ENCODE data around the gene RPS6KA2. TPM values are rescaled to one million over a fixed set of nuclear protein-coding genes. Genes with fewer than 3 reads are reported as not detected.
"Not testable (repeated sequence)": the region's sequence is repeated elsewhere in the genome, so short reads cannot be mapped to it uniquely, and the experiment has no call there.

Gene RPS6KA2
- total RNA-seq, 3 donors from 2014 or later (not counting 1 experiment from before 2014, with no cell fraction given) = 2.8 to 4.5 (median 2.9) TPM

- peaks cover 0 to 6% of the 10 kb centered on the region in 2 donors for H3K4me1 Mint-ChIP-seq
Measured at GRCh38 chr6:166582258-166582657, 44.8 kb downstream of the RPS6KA2 start.

GRCh38 chr6:166581801-166582200 is 45.2 kb downstream of the RPS6KA2 start:
- H3K9me3 Mint-ChIP-seq; H3K27ac Mint-ChIP-seq; H3K27ac ChIP-seq (ENCODE audit: low read length); H3K36me3 ChIP-seq (ENCODE audit: control insufficient read depth, insufficient read depth, low read length); H3K4me3 ChIP-seq (ENCODE audit: low read length); H3K36me3 Mint-ChIP-seq; H3K27me3 Mint-ChIP-seq (ENCODE audit: low read depth in 2 of 2); H3K4me1 Mint-ChIP-seq; ATAC-seq; DNase-seq; H3K27me3 ChIP-seq (ENCODE audit: control insufficient read depth, insufficient read depth, low read length); H3K4me1 ChIP-seq (ENCODE audit: control insufficient read depth, insufficient read depth, low read length); H3K4me3 Mint-ChIP-seq; intact Hi-C loops (cut with micrococcal nuclease); H3K9me3 ChIP-seq (ENCODE audit: control insufficient read depth, insufficient read depth, low read length): not testable (repeated sequence)
- 94% methylated on average over 8 of the region's 8 CpGs for WGBS (ENCODE audit: insufficient coverage)

More at GRCh38 chr6:166582258-166582657, 44.8 kb downstream of the RPS6KA2 start:
- Mint-ChIP-seq H3K27ac (no peak overlapping the region), H3K4me3 (no peak overlapping the region), H3K36me3 (no peaks in the 10 kb centered on the region), H3K27me3 (ENCODE audit: low read depth in 2 of 2) (no peaks in the 10 kb centered on the region), H3K9me3 (no peaks in the 10 kb centered on the region)
- intact Hi-C loops (cut with micrococcal nuclease) = no loop called here
- DNase-seq = no peak
- 89% methylated on average over 6 of the region's 6 CpGs for WGBS (ENCODE audit: insufficient coverage)
- H3K36me3 ChIP-seq (ENCODE audit: control insufficient read depth, insufficient read depth, low read length) = no peaks in the 10 kb centered on the region
- H3K4me1 ChIP-seq (ENCODE audit: control insufficient read depth, insufficient read depth, low read length) = peaks cover 5% of the 10 kb centered on the region
- no peak for ATAC-seq
- no peaks in the 10 kb centered on the region for H3K9me3 ChIP-seq (ENCODE audit: control insufficient read depth, insufficient read depth, low read length)
- H3K27me3 ChIP-seq (ENCODE audit: control insufficient read depth, insufficient read depth, low read length) = no peaks in the 10 kb centered on the region
- no peak overlapping the region for H3K4me3 ChIP-seq (ENCODE audit: low read length)
- H3K27ac ChIP-seq (ENCODE audit: low read length) = no peak overlapping the region
- TF ChIP-seq CTCF (IDR thresholded peaks at IDR 0.05) = no peak

- WGBS (ENCODE audit: insufficient coverage) = 93% methylated on average over 11 of the region's 11 CpGs
- DNase-seq (no peak), ATAC-seq (no peak)
- H3K4me3 Mint-ChIP-seq = no peak overlapping the region
- no peak overlapping the region for H3K4me3 ChIP-seq (ENCODE audit: low read length)
- H3K27me3 ChIP-seq (ENCODE audit: control insufficient read depth, insufficient read depth, low read length) = no peaks in the 10 kb centered on the region
- no peaks in the 10 kb centered on the region for H3K36me3 Mint-ChIP-seq
- H3K36me3 ChIP-seq (ENCODE audit: control insufficient read depth, insufficient read depth, low read length) = no peaks in the 10 kb centered on the region
- peaks cover 3 to 5% of the 10 kb centered on the region in 2 donors for H3K9me3 Mint-ChIP-seq
- no peaks in the 10 kb centered on the region for H3K27me3 Mint-ChIP-seq (ENCODE audit: low read depth in 2 of 2)
- no peak overlapping the region for H3K27ac ChIP-seq (ENCODE audit: low read length)
- H3K4me1 Mint-ChIP-seq = no peaks in the 10 kb centered on the region
- no peaks in the 10 kb centered on the region for H3K9me3 ChIP-seq (ENCODE audit: control insufficient read depth, insufficient read depth, low read length)
- intact Hi-C loops (cut with micrococcal nuclease) = no loop called here
- TF ChIP-seq CTCF (IDR thresholded peaks at IDR 0.05) = no peak
- no peak overlapping the region for H3K27ac Mint-ChIP-seq
- no peaks in the 10 kb centered on the region for H3K4me1 ChIP-seq (ENCODE audit: control insufficient read depth, insufficient read depth, low read length)
Measured at GRCh38 chr6:166581091-166581511, 46.0 kb downstream of the RPS6KA2 start.

- Mint-ChIP-seq H3K4me3 (no peak overlapping the region), H3K27me3 (ENCODE audit: low read depth in 2 of 2) (no peaks in the 10 kb centered on the region), H3K4me1 (no peaks in the 10 kb centered on the region), H3K36me3 (no peaks in the 10 kb centered on the region), H3K9me3 (peaks cover 3 to 6% of the 10 kb centered on the region in 2 donors), H3K27ac (no peak overlapping the region)
- Histone ChIP-seq H3K4me3 (ENCODE audit: low read length) (no peak overlapping the region), H3K27ac (ENCODE audit: low read length) (no peak overlapping the region), H3K4me1 (ENCODE audit: control insufficient read depth, insufficient read depth, low read length) (no peaks in the 10 kb centered on the region), H3K9me3 (ENCODE audit: control insufficient read depth, insufficient read depth, low read length) (no peaks in the 10 kb centered on the region), H3K36me3 (ENCODE audit: control insufficient read depth, insufficient read depth, low read length) (no peaks in the 10 kb centered on the region), H3K27me3 (ENCODE audit: control insufficient read depth, insufficient read depth, low read length) (no peaks in the 10 kb centered on the region)
- intact Hi-C loops (cut with micrococcal nuclease) = no loop called here
- ATAC-seq = no peak
- 90% methylated on average over 17 of the region's 17 CpGs for WGBS (ENCODE audit: insufficient coverage)
- no peak for DNase-seq
- no peak for TF ChIP-seq CTCF (IDR thresholded peaks at IDR 0.05)
Measured at GRCh38 chr6:166580076-166581050, 46.7 kb downstream of the RPS6KA2 start.

Data from natural killer cell (primary cell).